LNCaP clone FGC (cell line): ENCODE results near the gene CRYBA4.

Source experiments
- DNase-seq: peaks from one replicate; pipeline ENCODE4 v3.0.0-alpha.2; 2011; ENCODE audit warnings: low read depth
- H3K4me3 ChIP-seq: 2 replicates; pipeline ENCODE4 v1.5.1; 2011; ENCODE audit warnings: mild to moderate bottlenecking, low read depth, low read length, control low read depth
- CTCF ChIP-seq: IDR thresholded peaks from 2 replicates; pipeline ENCODE4 v1.5.1; 2012; ENCODE audit warnings: mild to moderate bottlenecking; ENCODE audit not compliant: control insufficient read depth, insufficient read depth; ENCODE audit errors: extremely low read depth

Gene CRYBA4

DNA sequence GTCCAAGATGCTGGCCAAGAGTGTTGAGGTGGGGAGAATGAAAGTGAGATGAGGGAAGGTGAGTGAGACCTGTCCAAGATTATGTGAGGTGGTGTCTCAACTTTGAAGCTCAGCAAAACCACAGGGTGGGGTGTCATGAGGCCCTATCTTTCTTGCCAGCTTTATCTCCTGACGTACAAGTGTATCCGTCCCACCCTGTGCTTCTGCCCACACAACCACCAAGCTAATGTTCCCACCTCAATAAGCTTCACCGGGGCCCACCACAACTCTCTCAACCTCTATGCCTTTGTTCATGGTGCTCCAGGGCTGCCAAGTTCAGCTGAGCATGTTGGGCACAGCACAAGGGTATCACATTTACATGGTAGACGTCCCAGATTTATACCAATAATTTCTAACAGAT lies 24.7 kb upstream of the CRYBA4 start:
- TF ChIP-seq CTCF = no peak

GRCh38 chr22:26597480-26597879 lies 24.3 kb upstream of the CRYBA4 start:
- no peak for DNase-seq
- no peak overlapping the region for H3K4me3 ChIP-seq
- TF ChIP-seq CTCF = no peak

More for the DNA sequence above, 24.7 kb upstream of the CRYBA4 start:
- no peak for DNase-seq
- no peak overlapping the region for H3K4me3 ChIP-seq

- DNase-seq = no peak
- TF ChIP-seq CTCF = no peak
Observed at GRCh38 chr22:26599505-26599904, 22.3 kb upstream of the CRYBA4 start.

GRCh38 chr22:26601726-26602125 lies 20.0 kb upstream of the CRYBA4 start:
- no peak for TF ChIP-seq CTCF

More at GRCh38 chr22:26599505-26599904, 22.3 kb upstream of the CRYBA4 start:
- H3K4me3 ChIP-seq = no peak overlapping the region

GRCh38 chr22:26602127-26602526 lies 19.6 kb upstream of the CRYBA4 start:
- no peak overlapping the region for H3K4me3 ChIP-seq
- DNase-seq = no peak
- no peak for TF ChIP-seq CTCF

More at GRCh38 chr22:26601726-26602125, 20.0 kb upstream of the CRYBA4 start:
- no peak overlapping the region for H3K4me3 ChIP-seq
- no peak for DNase-seq

GRCh38 chr22:26604368-26604767 lies 17.4 kb upstream of the CRYBA4 start:
- no peak for DNase-seq
- H3K4me3 ChIP-seq = no peak overlapping the region
- TF ChIP-seq CTCF = no peak

- no peak overlapping the region for H3K4me3 ChIP-seq
- DNase-seq = no peak
- TF ChIP-seq CTCF = no peak
Observed at GRCh38 chr22:26606611-26607010, 15.2 kb upstream of the CRYBA4 start.
